PC-9 (cell line): ENCODE results near the gene PCNA. TPM values are rescaled to one million over a fixed set of nuclear protein-coding genes. Genes with fewer than 3 reads are reported as not detected.

Experiments used
- BruUV-seq: library from RNA; stranded (reverse); fragments of 400-500 nt; replicated peaks from 2 replicates; lab custom pipeline; 2021; lab: Mats Ljungman, UMichigan
- CTCF ChIA-PET: fragments of 300-600 bp; sonication (Branson Sonifier 250); formaldehyde crosslinking; loops from one replicate; lab custom pipeline; 2022; ENCODE audit warnings: antibody characterized with exemption; lab: Charles Lee
- POLR2A ChIA-PET: fragments of 300-600 bp; sonication (Branson Sonifier 250); formaldehyde crosslinking; loops from one replicate; lab custom pipeline; 2022; ENCODE audit warnings: antibody characterized with exemption; ENCODE audit not compliant: unreplicated experiment; lab: Charles Lee
- DNase-seq, 2 experiments: peaks; one replicate each; pipeline versions ENCODE4 v3.0.0 to v3.0.0-alpha.2; 2015 to 2022; ENCODE audit warnings: mixed read lengths in 1 of 2
- H2AFZ ChIP-seq: fragments of 200-600 bp; sonication (generic); 2 replicates; pipeline ENCODE4 v1.8.1; 2017; ENCODE audit warnings: antibody characterized with exemption
- H3F3A ChIP-seq: fragments of 200-600 bp; sonication (generic); 2 replicates; pipeline ENCODE4 v1.8.1; 2017; ENCODE audit warnings: antibody characterized with exemption, mild to moderate bottlenecking, low read depth; ENCODE audit not compliant: insufficient read depth
- H3K27ac ChIP-seq: fragments of 200-600 bp; sonication (generic); 2 replicates; pipeline ENCODE4 v1.6.1; 2016; ENCODE audit warnings: mixed run types
- H3K27me3 ChIP-seq: fragments of 200-600 bp; sonication (generic); 2 replicates; pipeline ENCODE4 v1.6.1; 2016; ENCODE audit warnings: low read depth, mixed run types; ENCODE audit not compliant: insufficient read depth
- H3K36me3 ChIP-seq: fragments of 200-600 bp; sonication (generic); 2 replicates; pipeline ENCODE4 v1.6.1; 2016; ENCODE audit warnings: low read depth, mixed run types
- H3K4me1 ChIP-seq: fragments of 200-600 bp; sonication (generic); replicated peaks from 2 replicates; pipeline ENCODE4 v1.6.1; 2016; ENCODE audit warnings: mixed run types; ENCODE audit not compliant: insufficient read depth
- H3K4me2 ChIP-seq: fragments of 200-600 bp; sonication (generic); 2 replicates; pipeline ENCODE4 v1.6.1; 2017; ENCODE audit warnings: mixed run types
- H3K4me3 ChIP-seq: fragments of 200-600 bp; sonication (generic); 2 replicates; pipeline ENCODE4 v1.6.1; 2016; ENCODE audit warnings: mixed run types
- H3K79me2 ChIP-seq: fragments of 200-600 bp; sonication (generic); 2 replicates; pipeline ENCODE4 v1.6.1; 2017; ENCODE audit warnings: low read depth, mixed run types
- H3K9me2 ChIP-seq: fragments of 200-600 bp; sonication (generic); 2 replicates; pipeline ENCODE4 v1.8.1; 2017; ENCODE audit warnings: mild to moderate bottlenecking; ENCODE audit not compliant: insufficient read depth
- H3K9me3 ChIP-seq: fragments of 200-600 bp; sonication (generic); 2 replicates; pipeline ENCODE4 v1.8.1; 2016; ENCODE audit warnings: low read depth; ENCODE audit not compliant: insufficient read depth
- H4K20me1 ChIP-seq: fragments of 200-600 bp; sonication (generic); 2 replicates; pipeline ENCODE4 v1.8.1; 2017; ENCODE audit not compliant: insufficient read depth
- CTCF ChIP-seq: fragments of 200-600 bp; sonication (generic); conservative IDR thresholded peaks from 2 replicates; pipeline ENCODE4 v1.6.1; 2017; ENCODE audit warnings: mixed run types, antibody characterized with exemption, mild to moderate bottlenecking, moderate library complexity
- EZH2 ChIP-seq: fragments of 200-600 bp; sonication (generic); IDR thresholded peaks from 2 replicates; pipeline ENCODE4 v1.8.0; 2017; ENCODE audit warnings: antibody characterized with exemption, low read depth
- intact Hi-C: fragments of 100-400 bp; cut with micrococcal nuclease; formaldehyde crosslinking; loops from one replicate; pipeline ENCODE4 v1.10.0; 2022; ENCODE audit not compliant: unreplicated experiment
- total RNA-seq: library from RNA; stranded (reverse); gene quantifications from 2 replicates; pipeline ENCODE4 v1.2.3, GENCODE V29; 2021

Gene PCNA
- total RNA-seq, 1 experiment from 2014 or later, result 207 TPM

- no peaks in the 10 kb centered on the region for H3K9me3 ChIP-seq
- H3K27ac ChIP-seq, result no peak overlapping the region
- H3K27me3 ChIP-seq, result no peaks in the 10 kb centered on the region
- no peaks in the 10 kb centered on the region for H3K36me3 ChIP-seq
- ChIA-PET CTCF (no interaction called here), POLR2A (no interaction called here)
- no TSS peak for BruUV-seq
- no peaks in the 10 kb centered on the region; the same call in 1 of the 2 replicates for H3F3A ChIP-seq
- no peak overlapping the region for H3K4me3 ChIP-seq
- 0 out of 2 replicates have a peak, but pooled peaks cover 3% of the 10 kb centered on the region for H4K20me1 ChIP-seq
- H3K4me1 ChIP-seq, result no peaks in the 10 kb centered on the region
- no peak overlapping the region for H2AFZ ChIP-seq
- intact Hi-C loops, result no loop called here
- H3K9me2 ChIP-seq, result no peaks in the 10 kb centered on the region
- H3K79me2 ChIP-seq, result peaks cover 87% of the 10 kb centered on the region
- no peak overlapping the region for H3K4me2 ChIP-seq
- TF ChIP-seq CTCF, result no peak
- TF ChIP-seq EZH2, result no peak
- no peak for DNase-seq
Observed at GRCh38 chr20:5135363-5136012, 15.7 kb upstream of the PCNA start.

GRCh38 chr20:5133998-5134397 is 14.2 kb upstream of the PCNA start:
- Histone ChIP-seq H3K27ac (no peak overlapping the region), H3K79me2 (peaks cover 87% of the 10 kb centered on the region), H2AFZ (no peak overlapping the region), H3K27me3 (no peaks in the 10 kb centered on the region), H3K9me2 (no peaks in the 10 kb centered on the region), H3K4me2 (no peak overlapping the region), H3K4me1 (no peaks in the 10 kb centered on the region), H3K9me3 (no peaks in the 10 kb centered on the region), H4K20me1 (0 out of 2 replicates have a peak, but pooled peaks cover 3% of the 10 kb centered on the region), H3F3A (no peaks in the 10 kb centered on the region; the same call in 1 of the 2 replicates), H3K4me3 (no peak overlapping the region), H3K36me3 (no peaks in the 10 kb centered on the region)
- no peak for DNase-seq
- CTCF ChIA-PET, result no interaction called here
- TF ChIP-seq CTCF, result no peak
- no peak for TF ChIP-seq EZH2
- intact Hi-C loops, result no loop called here
- POLR2A ChIA-PET, result no interaction called here
- BruUV-seq, result no TSS peak

- CTCF ChIA-PET, result interaction anchor here (0.6 to 0.7 kb wide), 2 partner anchors 61 to 234 kb away, joined by 3 to 6 read pairs; no protein-coding TSS in a partner anchor
- intact Hi-C loops, result no loop called here
- Histone ChIP-seq H3K36me3 (no peaks in the 10 kb centered on the region), H3F3A (no peaks in the 10 kb centered on the region; the same call in 1 of the 2 replicates), H3K9me2 (no peaks in the 10 kb centered on the region), H3K4me2 (no peak overlapping the region), H3K4me3 (no peak overlapping the region), H3K27ac (no peak overlapping the region), H3K79me2 (peaks cover 86% of the 10 kb centered on the region), H3K4me1 (peaks cover 11% of the 10 kb centered on the region), H3K27me3 (no peaks in the 10 kb centered on the region), H3K9me3 (no peaks in the 10 kb centered on the region), H4K20me1 (0 out of 2 replicates have a peak, but pooled peaks cover 3% of the 10 kb centered on the region), H2AFZ (no peak overlapping the region)
- no TSS peak for BruUV-seq
- DNase-seq, result no peak
- POLR2A ChIA-PET, result no interaction called here
- TF ChIP-seq EZH2, result no peak
- TF ChIP-seq CTCF, result no peak
Observed at GRCh38 chr20:5131502-5131901, 11.7 kb upstream of the PCNA start.
